GM15510 (cell line): ENCODE data around the gene DUOXA1.

Source experiments
- POLR2A ChIP-seq: IDR thresholded peaks from 3 replicates; pipeline ENCODE4 v1.6.1; 2011; ENCODE audit warnings: borderline replicate concordance; ENCODE audit not compliant: insufficient read length; ENCODE audit errors: extremely low read depth

DUOXA1 gene

GRCh38 chr15:45129651-45130129 lies at the start of gene DUOXA1, which contains the start of gene DUOX1:
DUOXA1 (minus strand) TSS chr15:45129879; CDS start chr15:45123014, 6,865 bp downstream.
DUOX1 (plus strand) TSS chr15:45129994; CDS start chr15:45131967, 1,973 bp downstream.
- no peak for TF ChIP-seq POLR2A

- no peak for TF ChIP-seq POLR2A
Observed at GRCh38 chr15:45177285-45177684, 47.6 kb upstream of the DUOXA1 start.

GRCh38 chr15:45174577-45174976 lies 44.9 kb upstream of the DUOXA1 start:
- no peak for TF ChIP-seq POLR2A

- TF ChIP-seq POLR2A = no peak
Observed at GRCh38 chr15:45174069-45174468, 44.4 kb upstream of the DUOXA1 start.

- TF ChIP-seq POLR2A = no peak
Observed at GRCh38 chr15:45171912-45172311, 42.2 kb upstream of the DUOXA1 start.

- no peak for TF ChIP-seq POLR2A
Observed at GRCh38 chr15:45169608-45170480, 40.2 kb upstream of the DUOXA1 start.

GRCh38 chr15:45168751-45169551 lies 39.3 kb upstream of the DUOXA1 start:
- TF ChIP-seq POLR2A = no peak

GRCh38 chr15:45168286-45168685 lies 38.6 kb upstream of the DUOXA1 start:
- no peak for TF ChIP-seq POLR2A

GRCh38 chr15:45167631-45168205 lies 38.0 kb upstream of the DUOXA1 start:
- TF ChIP-seq POLR2A = no peak

GRCh38 chr15:45166834-45167630 lies 37.4 kb upstream of the DUOXA1 start:
- TF ChIP-seq POLR2A = no peak

- no peak for TF ChIP-seq POLR2A
Observed at GRCh38 chr15:45165536-45165935, 35.9 kb upstream of the DUOXA1 start.

GRCh38 chr15:45164914-45165313 lies 35.2 kb upstream of the DUOXA1 start:
- TF ChIP-seq POLR2A = no peak

GRCh38 chr15:45163508-45163856 lies 33.8 kb upstream of the DUOXA1 start:
- no peak for TF ChIP-seq POLR2A
